ENCODE results near the gene MRPL40. TPM values are rescaled to one million over a fixed set of nuclear protein-coding genes. Genes with fewer than 3 reads are reported as not detected.

MRPL40 gene
- total RNA-seq, 2 donors from 2014 or later = 28.6 to 54.3 TPM

DNA sequence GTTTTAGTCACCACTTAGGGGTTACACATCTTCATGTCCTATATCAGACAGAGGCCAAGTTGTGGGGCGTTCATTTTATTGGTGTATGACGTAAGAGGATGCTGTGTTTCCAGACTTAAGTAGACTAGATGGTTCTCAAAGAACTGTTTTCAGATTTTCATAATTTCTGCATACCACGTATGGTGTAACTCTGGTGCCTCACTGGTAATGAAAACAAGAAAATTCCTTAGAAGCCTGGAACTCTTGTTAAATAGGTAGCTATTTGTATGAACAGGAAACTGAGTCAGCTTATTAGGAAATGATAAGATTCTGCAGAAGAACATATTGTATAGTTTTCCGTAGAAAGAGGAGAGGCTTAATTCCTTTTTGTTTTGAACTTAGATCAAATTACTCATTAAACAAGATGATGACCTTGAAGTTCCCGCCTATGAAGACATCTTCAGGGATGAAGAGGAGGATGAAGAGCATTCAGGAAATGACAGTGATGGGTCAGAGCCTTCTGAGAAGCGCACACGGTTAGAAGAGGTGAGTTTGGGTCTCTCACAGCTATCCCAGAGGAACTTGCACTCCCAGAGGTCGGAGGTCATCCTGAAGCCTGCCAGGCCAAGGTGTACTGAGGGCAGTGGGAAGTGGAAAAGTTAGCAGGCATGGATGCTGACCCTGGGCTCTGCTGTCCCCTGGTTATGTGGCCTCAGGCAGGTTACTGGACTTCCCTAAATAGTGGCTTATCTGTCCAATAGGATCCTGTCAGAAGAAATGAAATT lies 51.3 kb downstream of the MRPL40 start:
- Histone ChIP-seq H3K4me3 (no peak overlapping the region), H3K27ac (no peak overlapping the region), H3K36me3 (no peaks in the 10 kb centered on the region), H3K4me1 (replicated peaks) (no peaks in the 10 kb centered on the region), H3K9me3 (no peaks in the 10 kb centered on the region), H3K27me3 (replicated peaks; ENCODE audit: insufficient read depth) (no peaks in the 10 kb centered on the region)
- 86% methylated on average over 8 of the region's 8 CpGs for WGBS
- no peak for DNase-seq (ENCODE audit: low spot score)
- no peak for TF ChIP-seq CTCF (IDR thresholded peaks at IDR 0.05)
- TF ChIP-seq POLR2A (IDR thresholded peaks at IDR 0.05) = no peak
- TF ChIP-seq POLR2AphosphoS5 (IDR thresholded peaks at IDR 0.05) = no peak
- intact Hi-C loops (cut with DNase I) = no loop called here

Other genes starting within 250 kb of the MRPL40 start
- gene CLTCL1, start 140.8 kb upstream of the MRPL40 start, total RNA-seq = 10 to 100 TPM; 12.1 to 26.2 TPM
- gene HIRA, start 812 bp upstream of the MRPL40 start, total RNA-seq = 10 to 100 TPM; 15.3 to 21.8 TPM
- 10 to 100 TPM; 57.4 to 85.8 TPM for gene C22orf39, start 15.2 kb downstream of the MRPL40 start, total RNA-seq
- 10 to 100 TPM; 29.9 to 38.2 TPM for gene UFD1, start 46.6 kb downstream of the MRPL40 start, total RNA-seq
- gene CDC45, start 47.4 kb downstream of the MRPL40 start, total RNA-seq = 10 to 100 TPM in 1 of 2 donors, 1 to 10 TPM in 1; 2.0 to 11.5 TPM
- gene CLDN5, start 91.9 kb downstream of the MRPL40 start, total RNA-seq = 10 to 100 TPM; 31.9 to 46.9 TPM

All from prostate gland (tissue), 2 donors.